ENCODE measurements around the gene RPS6KA1.
"Not testable (repeated sequence)": the region's sequence is repeated elsewhere in the genome, so short reads cannot be mapped to it uniquely, and the experiment has no call there.

Gene RPS6KA1

GRCh38 chr1:26603856-26604255, 74.3 kb downstream of the RPS6KA1 start:
- no peak for DNase-seq

GRCh38 chr1:26607186-26607585, 77.6 kb downstream of the RPS6KA1 start:
- DNase-seq: no peak

DNA sequence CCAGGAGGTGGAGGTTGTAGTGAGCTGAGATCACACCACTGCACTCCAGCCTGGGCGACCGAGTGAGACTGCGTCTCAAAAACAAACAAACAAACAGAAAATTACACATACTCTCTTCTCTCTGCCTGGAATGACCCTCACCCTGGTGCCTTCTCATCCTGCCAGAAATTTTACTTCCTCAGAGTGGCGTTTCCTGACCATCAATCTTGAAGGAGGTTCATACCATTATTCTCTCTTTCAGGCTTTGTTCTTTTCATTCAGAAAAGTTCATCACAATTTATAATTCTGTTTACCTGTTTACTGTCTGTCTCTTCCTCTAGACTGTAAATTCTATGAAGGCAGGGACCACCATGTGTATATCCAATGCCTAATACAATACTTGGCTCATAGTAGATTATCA, 79.3 kb downstream of the RPS6KA1 start:
- DNase-seq: no peak

DNA sequence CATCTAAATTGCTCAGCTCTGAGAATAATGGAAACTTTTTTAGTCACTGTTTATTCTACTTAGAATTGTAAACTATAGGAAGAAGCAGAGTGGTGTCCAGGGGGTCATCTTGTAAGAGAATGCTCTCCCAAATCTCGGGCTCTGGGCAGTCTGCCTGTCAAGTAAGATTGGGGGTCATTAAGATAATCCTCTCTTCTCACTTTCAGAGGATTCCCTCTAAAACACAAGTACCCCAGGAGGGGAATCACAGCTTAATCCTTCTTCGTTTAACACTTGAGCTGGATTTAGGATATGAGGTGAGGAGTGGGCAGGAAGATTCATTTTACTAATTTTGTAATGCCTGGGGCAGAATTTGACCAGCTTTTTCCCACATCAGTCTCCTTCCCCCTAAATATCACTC, 81.2 kb downstream of the RPS6KA1 start:
- no peak for DNase-seq

DNA sequence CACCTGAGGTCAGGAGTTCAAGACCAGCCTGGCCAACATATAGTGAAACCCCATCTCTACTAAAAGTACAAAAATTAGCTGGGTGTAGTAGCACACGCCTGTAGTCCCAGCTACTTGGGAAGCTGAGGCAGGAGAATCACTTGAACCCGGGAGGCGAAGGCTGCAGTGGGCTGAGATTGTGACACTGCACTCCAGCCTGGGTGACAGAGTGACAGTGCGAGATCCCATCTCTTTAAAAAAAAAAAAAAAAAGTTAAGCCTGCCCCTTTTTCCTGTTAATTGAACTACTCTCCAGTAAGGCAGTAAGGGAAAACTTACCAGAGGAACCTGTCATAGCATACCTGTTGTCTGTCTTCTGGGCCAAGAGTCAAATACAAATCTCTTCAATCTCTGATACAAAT, 83.1 kb downstream of the RPS6KA1 start:
- DNase-seq: not testable (repeated sequence)

GRCh38 chr1:26614655-26615411, 85.3 kb downstream of the RPS6KA1 start:
- no peak for DNase-seq

- DNase-seq: no peak
Measured at GRCh38 chr1:26616881-26617280, 87.3 kb downstream of the RPS6KA1 start.

GRCh38 chr1:26618561-26618960, 89.0 kb downstream of the RPS6KA1 start:
- no peak for DNase-seq
